Vagina (tissue), 2 donors: ENCODE measurements around the gene HAGH.

Source experiments
- CTCF ChIP-seq, 3 experiments: fragments of 450-650 bp in 2 of 3; fragments of 200-600 bp in 1 of 3; sonication (generic) in 1 of 3; IDR thresholded peaks; one replicate each; pipeline ENCODE4 v1.5.1; 2017 to 2019; ENCODE audit warnings: antibody characterized with exemption in 3 of 3, mild to moderate bottlenecking in 2 of 3, moderate library complexity in 2 of 3
- POLR2A ChIP-seq, 2 donors: fragments of 450-650 bp; IDR thresholded peaks; one replicate each; pipeline ENCODE4 v1.6.1; 2017; ENCODE audit warnings: antibody characterized with exemption in 2 of 2, mild to moderate bottlenecking in 2 of 2, moderate library complexity in 2 of 2
- POLR2AphosphoS5 ChIP-seq, 2 donors: sonication (generic); formaldehyde crosslinking; IDR thresholded peaks; one replicate each; pipeline ENCODE4 v1.9.0; 2017; ENCODE audit warnings: antibody characterized with exemption in 2 of 2, mild to moderate bottlenecking in 2 of 2, low read depth in 1 of 2; ENCODE audit not compliant: insufficient read depth in 1 of 2

- TF ChIP-seq CTCF (IDR thresholded peaks at IDR 0.05) (no peak), POLR2A (IDR thresholded peaks at IDR 0.05) (no peak), POLR2AphosphoS5 (IDR thresholded peaks at IDR 0.05; ENCODE audit: insufficient read depth in 1 of 2, low read depth in 1 of 2) (no peak)
Measured at GRCh38 chr16:1800701-1801100, 25.9 kb downstream of the HAGH start.
